IMR-90 (cell line): ENCODE measurements around the gene PDE6A. TPM values are rescaled to one million over a fixed set of nuclear protein-coding genes. Genes with fewer than 3 reads are reported as not detected.

Experiments
- ATAC-seq: fragments of 200-7000 bp; cut with Tn5 transposase; 2 replicates; pipeline ENCODE4 v1.9.1; 2020; ENCODE audit warnings: low read depth, mild to moderate bottlenecking, moderate library complexity
- BruUV-seq: library from RNA; stranded (reverse); fragments of 400-500 nt; replicated peaks from 2 replicates; lab custom pipeline; 2021; lab: Mats Ljungman, UMichigan
- CTCF ChIA-PET: fragments of 300-600 bp; formaldehyde crosslinking; extraction: SDS; loops from one replicate; lab custom pipeline; 2021; ENCODE audit warnings: antibody characterized with exemption; lab: Yijun Ruan, JAX
- POLR2A ChIA-PET: fragments of 300-600 bp; sonication (Branson Sonifier 250); formaldehyde crosslinking; loops from one replicate; lab custom pipeline; 2022; ENCODE audit warnings: antibody characterized with exemption; ENCODE audit not compliant: unreplicated experiment; lab: Charles Lee
- DNase-seq: peaks from one replicate; pipeline ENCODE4 v3.0.0; 2013
- H2AFZ ChIP-seq: replicated peaks from 2 replicates; pipeline ENCODE3; 2013; ENCODE audit warnings: low read length, mild to moderate bottlenecking; ENCODE audit not compliant: poor library complexity
- H2AK5ac ChIP-seq: 2 replicates; pipeline ENCODE4 v1.6.1; 2013; ENCODE audit warnings: low read depth, low read length, inconsistent platforms
- H2AK9ac ChIP-seq: replicated peaks from 2 replicates; pipeline ENCODE3; 2013; ENCODE audit warnings: mild to moderate bottlenecking, low read depth, low read length, moderate library complexity; ENCODE audit not compliant: poor library complexity
- H2BK120ac ChIP-seq: 2 replicates; pipeline ENCODE4 v1.6.1; 2013; ENCODE audit warnings: low read depth, low read length, inconsistent platforms
- H2BK15ac ChIP-seq: 3 replicates; pipeline ENCODE4 v1.6.1; 2013; ENCODE audit warnings: low read depth, low read length, inconsistent platforms
- H2BK20ac ChIP-seq: 2 replicates; pipeline ENCODE4 v1.6.1; 2013; ENCODE audit warnings: low read depth, mild to moderate bottlenecking, inconsistent platforms, low read length, moderate library complexity
- H2BK5ac ChIP-seq: 2 replicates; pipeline ENCODE4 v1.6.1; 2013; ENCODE audit warnings: mild to moderate bottlenecking, low read depth, low read length, inconsistent platforms; ENCODE audit not compliant: poor library complexity, severe bottlenecking
- H3K14ac ChIP-seq: replicated peaks from 2 replicates; pipeline ENCODE4 v1.6.1; 2013; ENCODE audit warnings: low read depth, low read length, inconsistent platforms
- H3K18ac ChIP-seq: 2 replicates; pipeline ENCODE4 v1.6.1; 2013; ENCODE audit warnings: low read depth, low read length, control low read depth
- H3K23ac ChIP-seq: 2 replicates; pipeline ENCODE4 v1.6.1; 2013; ENCODE audit warnings: low read depth, low read length, inconsistent platforms
- H3K27ac ChIP-seq: 2 replicates; pipeline ENCODE4 v1.5.1; 2013; ENCODE audit warnings: mild to moderate bottlenecking, control low read depth, low read length; ENCODE audit not compliant: insufficient read depth
- H3K27me3 ChIP-seq: 2 replicates; pipeline ENCODE4 v1.6.1; 2013; ENCODE audit warnings: low read length; ENCODE audit not compliant: control insufficient read depth, insufficient read depth
- H3K36me3 ChIP-seq: 2 replicates; pipeline ENCODE4 v1.6.1; 2013; ENCODE audit warnings: low read length, mixed read lengths; ENCODE audit not compliant: control insufficient read depth, insufficient read depth
- H3K4ac ChIP-seq: 2 replicates; pipeline ENCODE4 v1.6.1; 2013; ENCODE audit warnings: low read depth, low read length, inconsistent platforms
- H3K4me1 ChIP-seq: 2 replicates; pipeline ENCODE4 v1.6.1; 2013; ENCODE audit warnings: low read length, mixed read lengths; ENCODE audit not compliant: control insufficient read depth, insufficient read depth
- H3K4me2 ChIP-seq: 2 replicates; pipeline ENCODE4 v1.6.1; 2013; ENCODE audit warnings: low read depth, mild to moderate bottlenecking, control low read depth, low read length, moderate library complexity
- H3K4me3 ChIP-seq: 2 replicates; pipeline ENCODE4 v1.5.1; 2013; ENCODE audit warnings: low read depth, mild to moderate bottlenecking, control low read depth, low read length, moderate library complexity; ENCODE audit not compliant: insufficient read depth
- H3K56ac ChIP-seq: 2 replicates; pipeline ENCODE4 v1.6.1; 2013; ENCODE audit warnings: low read length, inconsistent platforms; ENCODE audit not compliant: insufficient read depth; ENCODE audit errors: extremely low read depth
- H3K79me1 ChIP-seq, 2 experiments: 2 replicates each; pipeline ENCODE4 v1.6.1; 2013; ENCODE audit warnings: low read length in 2 of 2, inconsistent platforms in 1 of 2, low read depth in 1 of 2
- H3K9ac ChIP-seq: 2 replicates; pipeline ENCODE4 v1.6.1; 2013; ENCODE audit warnings: low read depth, low read length, control low read depth
- H3K9me1 ChIP-seq: 2 replicates; pipeline ENCODE4 v1.6.1; 2013; ENCODE audit warnings: low read length, inconsistent platforms; ENCODE audit not compliant: insufficient read depth
- H3K9me3 ChIP-seq: 2 replicates; pipeline ENCODE4 v1.6.1; 2013; ENCODE audit warnings: low read length; ENCODE audit not compliant: control insufficient read depth, insufficient read depth
- H4K20me1 ChIP-seq: 2 replicates; pipeline ENCODE4 v1.6.1; 2013; ENCODE audit warnings: low read length, inconsistent platforms; ENCODE audit not compliant: insufficient read depth
- H4K5ac ChIP-seq: 2 replicates; pipeline ENCODE4 v1.6.1; 2013; ENCODE audit warnings: mild to moderate bottlenecking, low read depth, low read length, control low read depth
- H4K8ac ChIP-seq, 2 experiments: 2 replicates each; pipeline ENCODE4 v1.6.1; 2013; ENCODE audit warnings: low read depth in 2 of 2, low read length in 2 of 2, control low read depth in 1 of 2, inconsistent platforms in 1 of 2
- H4K91ac ChIP-seq: 2 replicates; pipeline ENCODE4 v1.6.1; 2013; ENCODE audit warnings: low read depth, low read length, inconsistent platforms; ENCODE audit not compliant: insufficient read depth
- BHLHE40 ChIP-seq: fragments of 150-350 bp; IDR thresholded peaks from 2 replicates; pipeline ENCODE4 v1.6.1; 2016; ENCODE audit warnings: mild to moderate bottlenecking, low read depth, low read length
- CHD1 ChIP-seq: IDR thresholded peaks from 2 replicates; pipeline ENCODE4 v1.6.1; 2012; ENCODE audit warnings: low read depth, low read length, improper control_type of control experiment
- FOS ChIP-seq: fragments of 150-350 bp; IDR thresholded peaks from 2 replicates; pipeline ENCODE4 v1.6.1; 2016; ENCODE audit warnings: low read depth, low read length
- MAFK ChIP-seq: IDR thresholded peaks from 2 replicates; pipeline ENCODE4 v1.6.1; 2012; ENCODE audit warnings: low read depth, low read length, improper control_type of control experiment
- MXI1 ChIP-seq: IDR thresholded peaks from 2 replicates; pipeline ENCODE4 v1.6.1; 2012; ENCODE audit warnings: low read depth, mild to moderate bottlenecking, low read length, moderate library complexity, borderline replicate concordance
- NFE2L2 ChIP-seq: fragments of 150-350 bp; IDR thresholded peaks from 2 replicates; pipeline ENCODE4 v1.6.1; 2016; ENCODE audit warnings: low read depth, mild to moderate bottlenecking, low read length
- POLR2A ChIP-seq: IDR thresholded peaks from 2 replicates; pipeline ENCODE4 v1.6.1; 2012; ENCODE audit warnings: mild to moderate bottlenecking, low read depth, low read length
- RAD21 ChIP-seq: IDR thresholded peaks from 2 replicates; pipeline ENCODE4 v1.6.1; 2012; ENCODE audit warnings: low read length, improper control_type of control experiment
- RCOR1 ChIP-seq: IDR thresholded peaks from 2 replicates; pipeline ENCODE4 v1.6.1; 2012; ENCODE audit warnings: mild to moderate bottlenecking, low read length, improper control_type of control experiment; ENCODE audit not compliant: insufficient replicate concordance
- WGBS, 2 experiments: methylation state at CpG; one replicate each; pipeline versions ENCODE4 v1.1.5 to v1.1.7; 2013; ENCODE audit warnings: missing lambda C conversion rate in 2 of 2; ENCODE audit not compliant: insufficient read length in 1 of 2; ENCODE audit errors: extremely low coverage in 2 of 2; 5-methylcytosine and 5-hydroxymethylcytosine counted together
- dilution Hi-C: fragments of 300-500 bp; cut with HindIII; formaldehyde crosslinking; loops from one replicate; pipeline ENCODE4 v1.14.3; 2018; ENCODE audit warnings: low sequenced_read_pairs; ENCODE audit not compliant: unreplicated experiment
- in situ Hi-C: fragments of 300-500 bp; cut with MboI; formaldehyde crosslinking; loops from 3 replicates; pipeline ENCODE4 v1.14.3; 2019; ENCODE audit warnings: low sequenced_read_pairs, inconsistent platforms, mixed read lengths
- intact Hi-C: fragments of 100-400 bp; cut with micrococcal nuclease; formaldehyde crosslinking; loops from 2 replicates; pipeline ENCODE4 v1.10.0; 2022
- polyA plus RNA-seq, 3 experiments: library from polyadenylated mRNA; depleted of rRNA; stranded (reverse); fragments of >200 nt; gene quantifications; 2 replicates each; pipeline ENCODE4 v1.2.3, GENCODE V29; 2012; ENCODE audit warnings: low replicate concordance in 1 of 3
- total RNA-seq: library from RNA; depleted of rRNA; stranded (reverse); fragments of >200 nt; gene quantifications from 2 replicates; pipeline ENCODE4 v1.2.3, GENCODE V29; 2012
- TF ChIP-seq, protein P1 (sequence below): conservative IDR thresholded peaks from 2 replicates; pipeline ENCODE4 v1.5.1; 2012; ENCODE audit warnings: mild to moderate bottlenecking, low read depth, low read length, improper control_type of control experiment
- TF ChIP-seq, protein P2 (sequence below): fragments of 150-350 bp; IDR thresholded peaks from 2 replicates; pipeline ENCODE4 v1.6.1; 2017; ENCODE audit warnings: mild to moderate bottlenecking, antibody characterized with exemption, low read length, low read depth

Gene PDE6A
- total and polyA plus RNA-seq, 2 of the 4 experiments (the other 2 are of a cell fraction), result not detected

DNA sequence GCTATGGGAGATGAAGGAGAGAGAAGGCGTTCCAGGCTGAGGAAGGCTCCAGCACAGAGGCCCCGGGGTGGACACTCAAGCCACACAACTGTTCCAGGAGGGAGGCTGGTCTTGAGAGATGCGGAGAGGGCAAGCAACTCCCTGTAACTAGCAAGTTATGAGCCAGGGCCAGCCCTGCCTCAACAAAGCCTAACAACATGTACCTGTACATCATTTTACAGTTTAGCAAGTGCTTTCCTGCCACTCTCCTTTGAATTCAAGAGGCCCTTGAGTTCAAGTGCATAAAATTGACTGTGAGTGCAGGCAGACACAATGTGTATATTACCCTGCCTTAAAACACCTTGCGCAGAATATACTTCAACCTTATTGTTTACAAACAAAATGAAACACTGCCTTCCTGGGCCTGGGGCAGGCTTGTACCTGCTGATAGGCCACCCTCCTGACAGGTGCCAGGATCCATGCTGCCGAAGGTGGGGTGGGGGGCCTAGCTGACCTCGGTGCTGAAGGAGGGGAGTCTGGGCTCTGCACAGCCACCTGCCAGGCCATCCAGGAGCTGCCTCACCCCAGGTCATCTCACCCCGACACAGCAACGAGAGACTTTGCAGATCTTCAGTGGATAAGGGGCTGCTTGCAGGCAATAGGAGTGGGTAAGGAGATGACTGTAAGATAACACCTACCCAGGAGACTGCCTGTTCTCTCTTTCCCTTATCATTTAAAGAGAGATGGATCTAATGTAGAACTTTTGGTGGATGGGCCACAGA lies 134.5 kb downstream of the PDE6A start:
- H3K4me3 ChIP-seq, result no peak overlapping the region
- no peak overlapping the region for H2AFZ ChIP-seq
- H4K91ac ChIP-seq, result no peak overlapping the region
- no peak overlapping the region for H3K56ac ChIP-seq
- H3K4me2 ChIP-seq, result no peak overlapping the region
- no peak overlapping the region for H4K5ac ChIP-seq
- H4K20me1 ChIP-seq, result no peaks in the 10 kb centered on the region
- dilution Hi-C loops (no loop called here), intact Hi-C loops (no loop called here), in situ Hi-C loops (no loop called here)
- H3K36me3 ChIP-seq, result no peaks in the 10 kb centered on the region
- no TSS peak for BruUV-seq
- no peak overlapping the region for H3K27ac ChIP-seq
- no peak overlapping the region for H3K14ac ChIP-seq
- no peak overlapping the region for H3K9ac ChIP-seq
- H3K4me1 ChIP-seq, result peaks cover 10% of the 10 kb centered on the region
- no peak overlapping the region for H2AK9ac ChIP-seq
- DNase-seq, result no peak
- H2BK120ac ChIP-seq, result no peak overlapping the region
- peaks cover 4% of the 10 kb centered on the region; the same call in 1 of the 2 replicates for H3K9me1 ChIP-seq
- H3K23ac ChIP-seq, result no peak overlapping the region
- no peak overlapping the region for H2BK20ac ChIP-seq
- H4K8ac ChIP-seq, result no peak overlapping the region
- H2BK5ac ChIP-seq, result no peak overlapping the region
- H2BK15ac ChIP-seq, result no peak overlapping the region
- ChIA-PET POLR2A (no interaction called here), CTCF (no interaction called here)
- peaks cover 29% of the 10 kb centered on the region for H3K27me3 ChIP-seq
- WGBS, 2 experiments, result no CpG with 5 or more reads among the region's 8 CpGs
- H2AK5ac ChIP-seq, result no peak overlapping the region
- no peaks in the 10 kb centered on the region for H3K9me3 ChIP-seq
- H3K4ac ChIP-seq, result no peak overlapping the region
- TF ChIP-seq BHLHE40 (no peak), FOS (no peak), NFE2L2 (no peak), RAD21 (no peak), MAFK (no peak), RCOR1 (no peak), MXI1 (no peak), CHD1 (no peak), POLR2A (no peak)
- TF ChIP-seq, protein P1, sequence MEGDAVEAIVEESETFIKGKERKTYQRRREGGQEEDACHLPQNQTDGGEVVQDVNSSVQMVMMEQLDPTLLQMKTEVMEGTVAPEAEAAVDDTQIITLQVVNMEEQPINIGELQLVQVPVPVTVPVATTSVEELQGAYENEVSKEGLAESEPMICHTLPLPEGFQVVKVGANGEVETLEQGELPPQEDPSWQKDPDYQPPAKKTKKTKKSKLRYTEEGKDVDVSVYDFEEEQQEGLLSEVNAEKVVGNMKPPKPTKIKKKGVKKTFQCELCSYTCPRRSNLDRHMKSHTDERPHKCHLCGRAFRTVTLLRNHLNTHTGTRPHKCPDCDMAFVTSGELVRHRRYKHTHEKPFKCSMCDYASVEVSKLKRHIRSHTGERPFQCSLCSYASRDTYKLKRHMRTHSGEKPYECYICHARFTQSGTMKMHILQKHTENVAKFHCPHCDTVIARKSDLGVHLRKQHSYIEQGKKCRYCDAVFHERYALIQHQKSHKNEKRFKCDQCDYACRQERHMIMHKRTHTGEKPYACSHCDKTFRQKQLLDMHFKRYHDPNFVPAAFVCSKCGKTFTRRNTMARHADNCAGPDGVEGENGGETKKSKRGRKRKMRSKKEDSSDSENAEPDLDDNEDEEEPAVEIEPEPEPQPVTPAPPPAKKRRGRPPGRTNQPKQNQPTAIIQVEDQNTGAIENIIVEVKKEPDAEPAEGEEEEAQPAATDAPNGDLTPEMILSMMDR, result no peak
- TF ChIP-seq, protein P2, sequence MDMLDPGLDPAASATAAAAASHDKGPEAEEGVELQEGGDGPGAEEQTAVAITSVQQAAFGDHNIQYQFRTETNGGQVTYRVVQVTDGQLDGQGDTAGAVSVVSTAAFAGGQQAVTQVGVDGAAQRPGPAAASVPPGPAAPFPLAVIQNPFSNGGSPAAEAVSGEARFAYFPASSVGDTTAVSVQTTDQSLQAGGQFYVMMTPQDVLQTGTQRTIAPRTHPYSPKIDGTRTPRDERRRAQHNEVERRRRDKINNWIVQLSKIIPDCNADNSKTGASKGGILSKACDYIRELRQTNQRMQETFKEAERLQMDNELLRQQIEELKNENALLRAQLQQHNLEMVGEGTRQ, result no peak
- no peaks in the 10 kb centered on the region for H3K79me1 ChIP-seq
- H3K18ac ChIP-seq, result no peak overlapping the region
- no peak for ATAC-seq
